PFSK-1 (cell line): Measurements from ENCODE around the gene IP6K1.

Experiments
- FOXP2 ChIP-seq: optimal IDR thresholded peaks from 2 replicates; pipeline ENCODE3; 2011; ENCODE audit warnings: borderline replicate concordance, control low read depth, inconsistent platforms; ENCODE audit not compliant: insufficient read depth; ENCODE audit errors: extremely low read length, extremely low read depth
- POLR2AphosphoS5 ChIP-seq: IDR thresholded peaks from 2 replicates; pipeline ENCODE4 v1.6.1; 2012; ENCODE audit warnings: low read depth, mild to moderate bottlenecking, control low read depth, low read length, moderate library complexity
- SIN3A ChIP-seq: IDR thresholded peaks from 2 replicates; pipeline ENCODE4 v1.6.1; 2012; ENCODE audit warnings: mild to moderate bottlenecking, low read length, moderate library complexity, borderline replicate concordance; ENCODE audit not compliant: insufficient read depth

GRCh38 chr3:49799105-49799504 lies 12.8 kb upstream of the IP6K1 start:
- TF ChIP-seq FOXP2 (no peak), POLR2AphosphoS5 (no peak), SIN3A (no peak)
